Transverse colon (tissue), 4 donors: Measurements from ENCODE around the gene SLC25A24.

Experiments
- POLR2A ChIP-seq: fragments of 450-650 bp; IDR thresholded peaks from one replicate; pipeline ENCODE4 v1.6.1; 2016; ENCODE audit warnings: antibody characterized with exemption, mild to moderate bottlenecking, moderate library complexity
- POLR2AphosphoS5 ChIP-seq, 3 donors: sonication (generic); formaldehyde crosslinking; IDR thresholded peaks; one replicate each; pipeline ENCODE4 v1.6.1; 2016; ENCODE audit warnings: antibody characterized with exemption in 3 of 3
- TF ChIP-seq, protein P1 (sequence below), 5 experiments: fragments of 200-600 bp in 3 of 5; fragments of 450-650 bp in 2 of 5; sonication (generic) in 3 of 5; IDR thresholded peaks; 1 replicate in 2 of 5; 2 replicates in 3 of 5; pipeline ENCODE4 v1.5.1; 2016 to 2017; ENCODE audit warnings: antibody characterized with exemption in 5 of 5, inconsistent platforms in 3 of 5, mild to moderate bottlenecking in 2 of 5, moderate library complexity in 1 of 5

DNA sequence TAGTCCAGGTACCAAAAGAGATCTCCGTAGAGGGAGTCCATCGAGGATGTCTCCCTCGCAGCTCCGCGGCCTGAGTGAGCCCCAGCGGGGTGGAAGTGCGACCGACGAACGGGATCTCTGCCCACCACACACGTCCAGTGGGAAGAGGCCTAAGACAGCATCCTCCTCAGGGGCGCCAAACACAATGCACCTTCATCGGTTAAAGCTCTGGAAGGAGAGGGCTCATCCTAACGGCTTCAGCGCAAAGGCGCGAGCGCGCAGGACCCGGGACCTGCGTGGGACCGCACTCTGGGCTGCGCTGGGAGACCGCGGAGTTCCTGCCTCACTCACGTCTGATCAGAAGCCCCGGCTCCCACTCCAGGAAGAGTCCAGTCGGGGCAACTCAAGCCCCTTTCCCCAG is 7.6 kb downstream of the SLC25A24 start:
- TF ChIP-seq, protein P1, sequence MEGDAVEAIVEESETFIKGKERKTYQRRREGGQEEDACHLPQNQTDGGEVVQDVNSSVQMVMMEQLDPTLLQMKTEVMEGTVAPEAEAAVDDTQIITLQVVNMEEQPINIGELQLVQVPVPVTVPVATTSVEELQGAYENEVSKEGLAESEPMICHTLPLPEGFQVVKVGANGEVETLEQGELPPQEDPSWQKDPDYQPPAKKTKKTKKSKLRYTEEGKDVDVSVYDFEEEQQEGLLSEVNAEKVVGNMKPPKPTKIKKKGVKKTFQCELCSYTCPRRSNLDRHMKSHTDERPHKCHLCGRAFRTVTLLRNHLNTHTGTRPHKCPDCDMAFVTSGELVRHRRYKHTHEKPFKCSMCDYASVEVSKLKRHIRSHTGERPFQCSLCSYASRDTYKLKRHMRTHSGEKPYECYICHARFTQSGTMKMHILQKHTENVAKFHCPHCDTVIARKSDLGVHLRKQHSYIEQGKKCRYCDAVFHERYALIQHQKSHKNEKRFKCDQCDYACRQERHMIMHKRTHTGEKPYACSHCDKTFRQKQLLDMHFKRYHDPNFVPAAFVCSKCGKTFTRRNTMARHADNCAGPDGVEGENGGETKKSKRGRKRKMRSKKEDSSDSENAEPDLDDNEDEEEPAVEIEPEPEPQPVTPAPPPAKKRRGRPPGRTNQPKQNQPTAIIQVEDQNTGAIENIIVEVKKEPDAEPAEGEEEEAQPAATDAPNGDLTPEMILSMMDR (IDR thresholded peaks at IDR 0.05): no peak
- TF ChIP-seq POLR2A (no peak), POLR2AphosphoS5 (IDR thresholded peaks at IDR 0.05) (no peak)
